Gastroesophageal sphincter (tissue), 4 donors: Measurements from ENCODE around the gene KCP. TPM values are rescaled to one million over a fixed set of nuclear protein-coding genes. Genes with fewer than 3 reads are reported as not detected.
A peak's percentile ranks its signal among the peaks of the same experiment; 100 is the strongest.

Experiments used
- ATAC-seq: fragments of 150-250 bp; one replicate; pipeline ENCODE4 v1.9.1; 2016; ENCODE audit warnings: mild to moderate bottlenecking, moderate library complexity
- H3K27ac ChIP-seq, 4 donors: fragments of 200-600 bp; sonication (generic) in 3 of 4; 1 replicate in 3 of 4; 2 replicates in 1 of 4; pipeline ENCODE4 v1.5.1; 2016 to 2019
- H3K27me3 ChIP-seq: fragments of 200-600 bp; sonication (generic); one replicate; pipeline ENCODE4 v1.5.1; 2019
- H3K36me3 ChIP-seq, 2 donors: fragments of 200-600 bp; sonication (generic); one replicate each; pipeline ENCODE4 v1.5.1; 2019; ENCODE audit warnings: control low read depth in 1 of 2
- H3K4me1 ChIP-seq, 3 donors: fragments of 200-600 bp; sonication (generic); 1 replicate in 2 of 3; 2 replicates in 1 of 3; pipeline ENCODE4 v1.5.1; 2016 to 2019; ENCODE audit warnings: control low read depth in 2 of 3
- H3K4me3 ChIP-seq, 2 donors: fragments of 200-600 bp; sonication (generic); one replicate each; pipeline ENCODE4 v1.5.1; 2019; ENCODE audit warnings: mild to moderate bottlenecking in 1 of 2, moderate library complexity in 1 of 2
- H3K9me3 ChIP-seq, 3 donors: fragments of 200-600 bp; sonication (generic); one replicate each; pipeline ENCODE4 v1.5.1; 2017 to 2019; ENCODE audit warnings: control low read depth in 2 of 3
- EP300 ChIP-seq: sonication (generic); formaldehyde crosslinking; IDR thresholded peaks from one replicate; pipeline ENCODE4 v1.6.1; 2017; ENCODE audit warnings: antibody characterized with exemption, mild to moderate bottlenecking
- POLR2A ChIP-seq, 2 donors: fragments of 450-650 bp; IDR thresholded peaks; one replicate each; pipeline ENCODE4 v1.6.1; 2017; ENCODE audit warnings: antibody characterized with exemption in 2 of 2, mild to moderate bottlenecking in 2 of 2, moderate library complexity in 1 of 2
- POLR2AphosphoS5 ChIP-seq: sonication (generic); formaldehyde crosslinking; IDR thresholded peaks from one replicate; pipeline ENCODE4 v1.6.1; 2017; ENCODE audit warnings: antibody characterized with exemption
- WGBS, 2 donors: methylation state at CpG; one replicate each; pipeline ENCODE4 v1.1.5; 2018; ENCODE audit warnings: low coverage in 1 of 2; 5-methylcytosine and 5-hydroxymethylcytosine counted together
- total RNA-seq, 4 donors: library from RNA; depleted of rRNA; stranded (reverse); fragments of >200 nt; gene quantifications; one replicate each; pipeline ENCODE4 v1.1.0, GENCODE V29; 2016
- TF ChIP-seq, protein P1 (sequence below), 4 experiments: fragments of 200-600 bp in 2 of 4; fragments of 450-650 bp in 2 of 4; sonication (generic) in 1 of 4; IDR thresholded peaks; one replicate each; pipeline ENCODE4 v1.5.1; 2017 to 2019; ENCODE audit warnings: antibody characterized with exemption in 4 of 4, mild to moderate bottlenecking in 2 of 4, moderate library complexity in 2 of 4

Gene KCP
- total RNA-seq, 4 donors from 2014 or later: 0.31 to 0.67 TPM; not detected in 2

DNA sequence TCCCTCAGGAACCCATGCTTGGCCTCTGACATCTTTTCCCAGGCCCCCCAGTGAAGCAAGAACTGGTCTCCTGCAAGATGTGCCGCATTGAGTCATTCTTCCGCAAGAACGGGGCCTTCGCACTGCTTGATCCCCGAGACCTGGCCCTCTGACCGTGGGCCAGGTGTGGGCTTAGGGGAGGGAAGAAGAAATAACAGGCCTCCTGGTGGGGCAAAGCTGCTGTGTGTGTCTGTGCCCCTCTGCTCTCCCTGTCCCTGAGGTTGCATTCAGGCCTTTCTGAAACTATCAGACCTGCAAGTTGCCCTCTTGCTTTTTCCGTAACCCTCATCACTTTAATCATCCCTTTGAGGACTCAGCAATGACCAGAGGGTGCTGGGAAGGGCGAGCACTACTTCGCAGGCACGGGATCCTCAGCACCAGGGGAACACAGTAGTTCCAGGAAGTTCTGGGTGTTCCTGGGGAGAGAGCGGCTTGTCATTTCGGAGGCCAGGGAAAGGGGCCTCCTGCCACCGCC, 41.8 kb downstream of the KCP start:
- H3K27me3 ChIP-seq: no peaks in the 10 kb centered on the region
- H3K9me3 ChIP-seq: no peaks in the 10 kb centered on the region
- peak; percentile 13 for ATAC-seq
- 0 to 49% methylated on average over 1 to 2 of the region's 13 CpGs for WGBS, 2 donors
- peak overlapping the region in 1 of 4 donors; percentile 67 for H3K27ac ChIP-seq
- peaks cover 0 to 22% of the 10 kb centered on the region in 2 donors for H3K36me3 ChIP-seq
- TF ChIP-seq, protein P1, sequence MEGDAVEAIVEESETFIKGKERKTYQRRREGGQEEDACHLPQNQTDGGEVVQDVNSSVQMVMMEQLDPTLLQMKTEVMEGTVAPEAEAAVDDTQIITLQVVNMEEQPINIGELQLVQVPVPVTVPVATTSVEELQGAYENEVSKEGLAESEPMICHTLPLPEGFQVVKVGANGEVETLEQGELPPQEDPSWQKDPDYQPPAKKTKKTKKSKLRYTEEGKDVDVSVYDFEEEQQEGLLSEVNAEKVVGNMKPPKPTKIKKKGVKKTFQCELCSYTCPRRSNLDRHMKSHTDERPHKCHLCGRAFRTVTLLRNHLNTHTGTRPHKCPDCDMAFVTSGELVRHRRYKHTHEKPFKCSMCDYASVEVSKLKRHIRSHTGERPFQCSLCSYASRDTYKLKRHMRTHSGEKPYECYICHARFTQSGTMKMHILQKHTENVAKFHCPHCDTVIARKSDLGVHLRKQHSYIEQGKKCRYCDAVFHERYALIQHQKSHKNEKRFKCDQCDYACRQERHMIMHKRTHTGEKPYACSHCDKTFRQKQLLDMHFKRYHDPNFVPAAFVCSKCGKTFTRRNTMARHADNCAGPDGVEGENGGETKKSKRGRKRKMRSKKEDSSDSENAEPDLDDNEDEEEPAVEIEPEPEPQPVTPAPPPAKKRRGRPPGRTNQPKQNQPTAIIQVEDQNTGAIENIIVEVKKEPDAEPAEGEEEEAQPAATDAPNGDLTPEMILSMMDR (IDR thresholded peaks at IDR 0.05): no peak
- TF ChIP-seq POLR2AphosphoS5: no peak
- TF ChIP-seq POLR2A (IDR thresholded peaks at IDR 0.05): no peak
- TF ChIP-seq EP300: no peak
- peak overlapping the region; percentile 51 to 66 for H3K4me3 ChIP-seq
- H3K4me1 ChIP-seq: peaks cover 0 to 55% (median 21%) of the 10 kb centered on the region in 3 donors

DNA sequence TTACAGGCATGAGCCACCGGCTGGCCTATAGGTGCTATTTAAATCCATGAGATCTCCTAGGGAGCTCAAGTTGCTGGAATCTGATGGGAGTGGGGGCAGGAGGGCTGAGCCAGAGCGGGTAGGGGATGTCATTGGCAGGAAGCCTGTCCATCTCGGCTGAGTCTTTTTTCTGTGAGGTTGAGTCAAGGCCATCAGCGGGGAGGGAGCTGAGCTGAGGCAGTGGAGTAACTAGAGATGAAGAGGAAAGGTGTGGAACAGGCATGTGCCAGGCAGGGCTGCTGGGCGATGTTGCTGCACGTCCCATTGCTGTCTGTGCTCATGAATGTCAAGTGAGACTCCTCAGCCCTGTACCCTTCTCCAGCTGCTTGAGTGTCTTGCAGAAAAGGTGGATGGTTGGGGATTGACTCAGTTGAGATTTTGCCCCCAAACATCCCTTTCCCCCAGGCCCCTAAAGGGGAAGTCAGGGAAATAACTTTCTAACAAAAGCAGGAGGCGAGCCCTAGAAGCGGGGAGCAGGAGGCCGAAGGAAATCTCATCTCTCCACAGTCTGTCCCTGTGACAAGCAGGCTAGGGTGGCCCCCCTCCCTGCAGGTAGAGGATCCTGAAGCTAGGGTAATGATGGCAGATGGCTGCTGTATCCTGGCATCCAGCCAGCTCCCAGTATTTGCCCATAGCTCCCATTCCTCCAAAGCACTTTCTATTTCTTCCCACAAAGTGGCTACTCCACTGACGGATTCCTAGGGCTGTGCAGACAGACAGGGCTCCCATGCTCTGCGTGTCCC, 42.5 kb downstream of the KCP start:
- H3K9me3 ChIP-seq: no peaks in the 10 kb centered on the region
- H3K27ac ChIP-seq: no peak overlapping the region
- WGBS, 2 donors: 65 to 93% methylated on average over 3 to 6 of the region's 11 CpGs
- TF ChIP-seq EP300 (no peak), POLR2A (IDR thresholded peaks at IDR 0.05) (no peak), POLR2AphosphoS5 (no peak)
- TF ChIP-seq, protein P1 (IDR thresholded peaks at IDR 0.05): no peak
- no peak for ATAC-seq
- H3K36me3 ChIP-seq: peaks cover 0 to 22% of the 10 kb centered on the region in 2 donors
- H3K27me3 ChIP-seq: no peaks in the 10 kb centered on the region
- peaks cover 0 to 61% (median 24%) of the 10 kb centered on the region in 3 donors for H3K4me1 ChIP-seq
- no peak overlapping the region for H3K4me3 ChIP-seq

DNA sequence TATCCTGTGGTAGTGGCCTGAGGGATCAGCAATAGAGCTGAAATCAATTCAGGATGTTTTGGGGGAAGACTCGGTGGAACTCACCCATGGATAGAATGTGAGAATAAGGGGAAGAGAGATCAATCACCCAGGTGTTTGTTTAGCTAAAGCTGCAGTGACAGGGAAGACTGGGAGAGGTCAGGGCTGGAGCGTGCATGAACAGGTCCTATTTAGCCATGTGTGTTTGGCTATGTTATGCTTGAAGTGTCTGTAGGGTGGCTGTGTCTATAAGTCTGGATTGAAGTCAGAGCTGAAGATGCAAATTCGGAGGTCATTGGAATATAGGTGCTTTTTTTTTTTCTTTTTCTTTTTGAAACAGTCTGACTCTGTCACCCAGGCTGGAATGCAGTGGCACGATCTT, 43.3 kb downstream of the KCP start:
- WGBS, 2 donors: 88 to 94% methylated on average over 1 to 4 of the region's 4 CpGs
- Histone ChIP-seq H3K27me3 (no peaks in the 10 kb centered on the region), H3K27ac (no peak overlapping the region), H3K4me1 (peaks cover 0 to 63% (median 24%) of the 10 kb centered on the region in 3 donors), H3K9me3 (no peaks in the 10 kb centered on the region), H3K36me3 (peaks cover 0 to 22% of the 10 kb centered on the region in 2 donors), H3K4me3 (no peak overlapping the region)
- ATAC-seq: no peak
- TF ChIP-seq EP300 (no peak), POLR2AphosphoS5 (no peak), POLR2A (IDR thresholded peaks at IDR 0.05) (no peak)
- TF ChIP-seq, protein P1 (IDR thresholded peaks at IDR 0.05): no peak

DNA sequence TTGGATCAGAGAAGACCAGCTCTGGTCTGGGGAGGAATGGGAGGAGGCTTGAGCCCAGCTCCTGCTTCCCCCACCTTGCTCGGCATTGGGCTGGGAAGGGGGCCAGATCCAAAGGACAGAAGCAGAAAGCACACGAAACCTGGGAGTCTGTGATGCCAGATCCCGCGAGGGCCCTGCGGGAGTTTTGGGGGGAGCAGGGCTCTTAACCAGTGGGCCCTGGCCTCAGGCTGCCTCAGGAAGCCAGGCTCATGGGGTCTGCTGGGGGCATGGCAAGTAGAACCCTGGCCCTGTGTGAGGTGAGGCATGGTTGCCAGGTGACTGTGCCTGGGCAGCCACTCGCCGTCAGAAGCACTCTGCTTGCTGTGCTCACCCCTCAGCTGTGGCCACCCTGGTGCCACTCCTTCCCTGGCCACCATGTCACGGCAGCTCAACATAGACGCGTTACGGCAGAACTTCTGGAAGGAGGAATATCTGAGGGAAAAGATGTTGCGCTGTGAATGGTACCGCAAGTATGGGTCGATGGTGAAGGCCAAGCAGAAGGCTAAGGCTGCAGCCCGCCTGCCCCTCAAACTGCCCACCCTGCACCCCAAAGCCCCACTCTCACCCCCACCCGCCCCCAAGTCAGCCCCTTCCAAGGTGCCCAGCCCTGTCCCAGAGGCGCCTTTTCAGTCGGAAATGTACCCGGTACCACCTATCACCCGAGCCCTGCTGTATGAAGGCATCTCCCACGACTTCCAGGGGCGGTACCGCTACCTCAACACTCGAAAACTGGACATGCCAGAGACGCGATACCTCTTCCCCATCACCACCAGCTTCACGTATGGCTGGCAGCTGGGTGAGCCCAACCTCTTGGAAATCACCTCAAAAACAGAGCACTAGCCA, 44.3 kb downstream of the KCP start:
- H3K27ac ChIP-seq: no peak overlapping the region
- peaks cover 0 to 22% of the 10 kb centered on the region in 2 donors for H3K36me3 ChIP-seq
- no peaks in the 10 kb centered on the region for H3K27me3 ChIP-seq
- no peak for TF ChIP-seq POLR2A (IDR thresholded peaks at IDR 0.05)
- TF ChIP-seq, protein P1 (IDR thresholded peaks at IDR 0.05): no peak
- TF ChIP-seq EP300: no peak
- no peak for TF ChIP-seq POLR2AphosphoS5
- 75 to 94% methylated on average over 4 to 10 of the region's 27 CpGs for WGBS, 2 donors
- no peak for ATAC-seq
- no peak overlapping the region for H3K4me3 ChIP-seq
- H3K4me1 ChIP-seq: peaks cover 0 to 72% (median 26%) of the 10 kb centered on the region in 3 donors
- H3K9me3 ChIP-seq: no peaks in the 10 kb centered on the region
